Skeletal muscle tissue (tissue), 5 donors: ENCODE results near the gene PPP1R7. TPM values are rescaled to one million over a fixed set of nuclear protein-coding genes. Genes with fewer than 3 reads are reported as not detected.

Experiments
- H3K27ac ChIP-seq: one replicate; pipeline ENCODE4 v1.7.0; 2013; ENCODE audit warnings: mild to moderate bottlenecking, low read depth, low read length, inconsistent platforms
- H3K27me3 ChIP-seq, 3 donors: one replicate each; pipeline ENCODE4 v1.7.0; 2013; ENCODE audit warnings: low read length in 3 of 3; ENCODE audit not compliant: control insufficient read depth in 3 of 3, insufficient read depth in 3 of 3
- H3K36me3 ChIP-seq, 3 donors: one replicate each; pipeline ENCODE4 v1.7.0; 2013; ENCODE audit warnings: low read length in 3 of 3; ENCODE audit not compliant: control insufficient read depth in 3 of 3, insufficient read depth in 3 of 3
- H3K4me1 ChIP-seq, 3 donors: one replicate each; pipeline ENCODE4 v1.7.0; 2013; ENCODE audit warnings: low read length in 3 of 3, mild to moderate bottlenecking in 3 of 3; ENCODE audit not compliant: control insufficient read depth in 3 of 3, insufficient read depth in 3 of 3
- H3K4me3 ChIP-seq, 3 donors: one replicate each; pipeline ENCODE4 v1.7.0; 2013; ENCODE audit warnings: low read length in 3 of 3
- H3K9ac ChIP-seq, 3 donors: one replicate each; pipeline ENCODE4 v1.7.0; 2013; ENCODE audit warnings: low read length in 3 of 3, mild to moderate bottlenecking in 3 of 3, moderate library complexity in 2 of 3, low read depth in 1 of 3
- H3K9me3 ChIP-seq, 3 donors: one replicate each; pipeline ENCODE4 v1.7.0; 2013; ENCODE audit warnings: low read length in 3 of 3; ENCODE audit not compliant: control insufficient read depth in 3 of 3
- small RNA-seq: library from RNA; depleted of rRNA; stranded (forward); fragments of <200 nt; gene quantifications from one replicate; pipeline ENCODE3, GENCODE V24; 2014
- total RNA-seq: library from RNA; depleted of rRNA; stranded (reverse); fragments of >200 nt; gene quantifications from one replicate; pipeline ENCODE4 v1.2.3, GENCODE V29; 2014
- donor health status: Osteomylitis.

PPP1R7 gene
- total RNA-seq, 1 donor from 2014 or later = 44.4 TPM

- Histone ChIP-seq H3K9me3 (no peaks in the 10 kb centered on the region), H3K27me3 (no peaks in the 10 kb centered on the region), H3K9ac (no peak overlapping the region), H3K27ac (no peak overlapping the region), H3K4me3 (no peak overlapping the region), H3K4me1 (peaks cover 0 to 3% (median 0%) of the 10 kb centered on the region in 3 donors), H3K36me3 (peaks cover 84 to 94% (median 89%) of the 10 kb centered on the region in 3 donors)
Measured at GRCh38 chr2:241232736-241233575, 82.7 kb downstream of the PPP1R7 start.

Small RNAs within 50 kb of the gene (small RNA-seq; reads per million reads assigned to genes)
- gene AC005237.2 = not detected

Other genes with a start within 250 kb of the PPP1R7 start
- gene CROCC2, start 244.1 kb upstream of the PPP1R7 start, total RNA-seq = under 0.01 TPM
- 4.7 TPM for gene SNED1, start 151.8 kb upstream of the PPP1R7 start, total RNA-seq
- gene MTERF4, start 48.2 kb upstream of the PPP1R7 start, total RNA-seq = 32.4 TPM
- 3.7 TPM for gene PASK, start 995 bp upstream of the PPP1R7 start, total RNA-seq
- gene ANO7, start 38.2 kb downstream of the PPP1R7 start, total RNA-seq = not detected
- 473 TPM for gene HDLBP, start 165.2 kb downstream of the PPP1R7 start, total RNA-seq
- 291 TPM for gene SEPTIN2, start 165.5 kb downstream of the PPP1R7 start, total RNA-seq
- gene FARP2, start 205.8 kb downstream of the PPP1R7 start, total RNA-seq = 21.9 TPM